GM19035 (cell line): Measurements from ENCODE around the gene TBC1D4.
A peak's percentile ranks its signal among the peaks of the same experiment; 100 is the strongest.
"Not testable (repeated sequence)": the region's sequence is repeated elsewhere in the genome, so short reads cannot be mapped to it uniquely, and the experiment has no call there.

Experiments used
- ATAC-seq: cut with Tn5 transposase; IDR thresholded peaks from one replicate; pipeline ENCODE4 v1.9.1; 2021; ENCODE audit not compliant: unreplicated experiment

Gene TBC1D4

GRCh38 chr13:75329723-75330122 is 152.2 kb downstream of the TBC1D4 start:
- ATAC-seq = no peak

GRCh38 chr13:75329097-75329496 is 152.9 kb downstream of the TBC1D4 start:
- ATAC-seq = no peak

GRCh38 chr13:75327135-75327510 is 154.8 kb downstream of the TBC1D4 start:
- ATAC-seq = no peak

GRCh38 chr13:75326173-75327134 is 155.5 kb downstream of the TBC1D4 start:
- peak; percentile 91 for ATAC-seq

DNA sequence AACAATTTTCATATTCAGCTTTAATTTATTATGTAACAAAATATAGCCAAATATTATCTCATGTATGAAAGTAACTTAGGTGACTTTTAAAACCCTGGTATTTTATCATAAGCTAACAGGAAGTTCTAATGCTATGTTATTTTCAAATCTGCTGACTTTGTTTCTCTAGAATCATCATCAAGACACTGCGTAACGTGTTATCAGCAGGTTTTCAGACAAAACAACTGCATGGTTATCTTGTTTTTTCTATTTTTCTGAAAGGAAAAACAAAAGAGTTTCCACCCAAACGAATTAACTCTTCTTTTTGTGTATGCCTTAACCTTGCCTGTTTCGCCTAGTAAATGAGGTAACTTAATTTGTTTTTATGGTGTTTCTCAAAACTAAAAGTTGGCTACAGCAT is 156.3 kb downstream of the TBC1D4 start:
- no peak for ATAC-seq

DNA sequence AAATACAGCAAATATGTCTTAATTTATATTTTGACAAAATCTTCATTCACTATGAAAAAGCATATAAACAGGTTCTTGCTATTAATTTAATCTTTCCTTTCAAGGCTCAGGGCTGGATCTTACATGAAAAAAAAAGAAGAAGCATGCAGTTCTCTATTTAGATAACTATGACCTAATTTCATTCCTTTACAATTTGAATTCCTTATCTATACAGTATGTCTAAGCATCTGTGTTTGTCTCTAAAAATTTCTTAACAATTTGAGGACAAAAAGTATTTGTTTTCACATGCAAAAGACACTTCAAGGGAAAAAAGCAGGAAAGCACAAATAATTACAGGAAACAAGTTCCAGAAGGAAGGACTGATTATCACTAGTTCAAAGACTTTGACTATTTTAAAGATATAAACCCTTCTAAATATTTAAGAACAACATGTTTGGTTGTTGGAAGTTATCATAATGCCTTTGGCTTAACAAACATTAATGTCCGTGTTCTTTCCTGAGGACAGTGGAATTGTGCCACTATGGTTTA is 157.5 kb downstream of the TBC1D4 start:
- no peak for ATAC-seq

GRCh38 chr13:75321084-75321483 is 160.9 kb downstream of the TBC1D4 start:
- no peak for ATAC-seq

DNA sequence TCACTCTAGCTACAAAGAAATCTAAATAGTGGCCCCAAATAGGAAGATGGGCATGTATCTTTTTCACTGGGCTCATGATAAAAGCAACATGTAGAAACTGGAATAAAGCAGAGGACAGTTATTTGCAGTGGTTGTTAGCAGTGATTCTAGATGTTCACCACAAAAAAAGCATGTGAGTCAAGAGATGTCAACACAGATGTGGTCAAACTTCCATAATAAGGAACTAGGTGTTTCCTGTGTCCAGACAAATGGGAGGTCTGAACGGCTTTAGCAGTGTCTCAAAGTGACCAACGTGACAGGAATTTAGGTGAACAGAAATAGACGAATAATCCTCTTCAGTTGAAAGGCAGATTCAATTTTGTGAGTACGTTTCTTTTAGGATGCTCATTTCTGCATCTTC is 162.7 kb downstream of the TBC1D4 start:
- ATAC-seq = no peak

GRCh38 chr13:75318138-75318833 is 163.7 kb downstream of the TBC1D4 start:
- ATAC-seq = no peak

DNA sequence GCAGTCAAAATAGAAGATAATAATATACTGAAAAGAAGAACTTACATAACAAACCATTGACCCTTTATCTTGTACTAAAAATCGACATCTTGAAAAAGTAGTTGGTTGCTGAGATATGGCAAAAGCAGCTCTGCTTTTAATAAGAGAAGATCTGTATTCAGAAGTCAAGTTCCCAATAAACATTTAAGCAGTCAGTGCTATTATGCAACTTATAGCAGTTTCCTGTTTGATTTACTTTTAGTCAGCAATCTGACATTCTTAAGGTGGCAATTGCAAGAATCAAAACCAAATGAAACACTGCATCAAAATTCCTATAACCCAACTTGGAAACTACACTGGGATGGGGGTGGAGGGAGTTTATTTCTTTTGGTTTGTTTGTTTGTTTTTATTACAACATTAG is 165.5 kb downstream of the TBC1D4 start:
- ATAC-seq = no peak

DNA sequence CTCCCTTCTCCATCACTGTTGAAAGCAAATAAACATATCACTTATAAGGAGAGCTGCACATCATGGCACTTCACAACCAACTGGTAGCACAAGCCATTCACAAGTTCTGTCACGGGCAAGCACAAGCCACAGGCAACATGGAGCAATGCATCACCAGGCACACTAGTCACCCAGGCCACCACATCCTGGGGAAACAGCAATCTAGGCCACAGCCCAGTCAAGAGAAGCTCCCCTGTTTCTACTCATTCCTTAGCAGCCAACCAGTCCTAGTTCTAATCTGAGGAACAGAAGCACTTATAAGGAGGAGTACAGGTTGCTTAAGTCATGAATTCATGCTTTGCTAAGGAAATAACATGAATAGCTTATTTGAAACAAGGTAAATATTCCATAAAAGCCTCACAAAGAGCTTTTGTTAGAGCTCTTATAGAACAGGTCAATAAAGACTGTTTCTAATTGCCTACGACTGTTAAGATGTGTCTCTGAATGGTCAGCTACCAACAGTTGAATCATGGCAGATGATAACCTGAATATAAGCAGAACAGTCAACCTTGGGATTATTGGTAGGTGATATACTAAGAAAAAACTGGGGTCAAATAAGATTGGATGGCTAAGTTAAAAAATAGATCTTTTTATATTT is 169.0 kb downstream of the TBC1D4 start:
- ATAC-seq = peak; percentile 40

DNA sequence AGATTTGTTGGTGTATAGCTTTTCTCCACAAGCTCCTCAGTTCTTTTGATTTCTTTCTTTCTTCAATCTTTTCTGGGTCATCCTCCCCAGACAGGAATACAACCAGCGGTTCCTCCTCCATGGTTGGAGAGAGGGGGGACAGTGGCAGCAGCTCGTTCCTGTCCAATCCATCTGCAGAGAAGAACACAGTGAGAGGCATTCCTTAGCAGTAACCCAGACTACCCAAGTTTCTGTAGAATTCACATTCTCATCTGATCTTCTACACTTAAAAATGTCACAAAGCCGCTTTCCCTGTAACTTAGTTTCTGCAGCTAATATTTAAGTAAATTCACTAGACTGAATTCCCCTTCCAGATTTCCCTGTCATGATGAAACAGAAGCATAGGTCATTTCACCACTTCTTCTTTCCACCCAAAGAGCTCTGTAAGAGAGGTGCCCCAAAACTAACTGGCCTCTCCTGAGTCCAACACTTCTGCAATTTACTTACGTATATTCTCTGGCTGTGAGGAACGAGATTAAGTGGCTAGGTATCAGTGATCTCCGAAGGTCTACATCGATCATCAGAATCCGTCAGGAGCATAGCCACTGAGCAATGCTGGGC is 171.9 kb downstream of the TBC1D4 start:
- no peak for ATAC-seq

GRCh38 chr13:75308222-75308621 is 173.7 kb downstream of the TBC1D4 start:
- ATAC-seq = peak; percentile 56

DNA sequence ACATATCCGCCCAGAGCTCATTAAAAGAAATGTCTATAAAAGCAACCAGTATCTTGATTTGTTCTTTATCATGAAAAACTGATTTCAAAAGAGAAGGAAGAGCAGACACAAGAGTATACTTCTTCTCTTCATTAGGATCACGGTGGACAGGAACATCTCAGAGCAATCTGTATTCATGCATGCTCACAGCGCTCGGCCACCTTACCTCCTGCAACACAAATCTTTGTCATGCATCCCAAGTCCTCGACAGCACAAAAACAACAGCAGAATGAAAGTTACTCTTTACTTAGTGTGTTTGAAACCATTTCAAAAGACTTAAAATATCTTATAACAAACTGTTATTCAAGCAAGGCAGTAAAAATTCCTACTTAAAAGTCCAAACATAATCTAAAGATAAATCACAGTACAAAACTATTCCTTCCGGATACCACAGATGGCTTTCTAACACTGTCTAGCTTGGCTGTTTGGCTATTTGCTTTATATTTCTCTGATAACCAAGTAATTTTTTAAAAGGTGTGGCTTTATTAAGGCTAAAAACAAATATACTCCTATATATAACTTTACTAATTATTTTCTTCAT is 174.5 kb downstream of the TBC1D4 start:
- ATAC-seq = no peak

DNA sequence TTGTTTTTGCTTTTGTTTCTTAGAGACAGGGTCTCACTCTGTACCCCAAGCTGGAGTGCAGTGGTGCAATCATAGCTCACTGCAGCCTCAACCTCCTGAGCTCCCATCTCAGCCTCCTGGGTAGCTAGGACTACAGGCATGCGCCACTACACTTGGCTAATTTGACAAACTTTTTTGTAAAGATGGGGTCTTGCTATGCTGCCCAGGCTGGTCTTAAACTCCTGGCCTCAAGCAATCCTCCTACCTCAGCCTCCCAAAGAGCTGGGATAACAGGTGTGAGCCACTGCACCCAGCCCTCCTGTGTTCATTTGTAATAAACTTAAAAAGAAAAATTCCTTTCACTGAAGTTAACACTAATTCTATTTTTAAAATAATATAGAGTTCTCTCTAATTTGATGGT is 175.0 kb downstream of the TBC1D4 start:
- not testable (repeated sequence) for ATAC-seq

DNA sequence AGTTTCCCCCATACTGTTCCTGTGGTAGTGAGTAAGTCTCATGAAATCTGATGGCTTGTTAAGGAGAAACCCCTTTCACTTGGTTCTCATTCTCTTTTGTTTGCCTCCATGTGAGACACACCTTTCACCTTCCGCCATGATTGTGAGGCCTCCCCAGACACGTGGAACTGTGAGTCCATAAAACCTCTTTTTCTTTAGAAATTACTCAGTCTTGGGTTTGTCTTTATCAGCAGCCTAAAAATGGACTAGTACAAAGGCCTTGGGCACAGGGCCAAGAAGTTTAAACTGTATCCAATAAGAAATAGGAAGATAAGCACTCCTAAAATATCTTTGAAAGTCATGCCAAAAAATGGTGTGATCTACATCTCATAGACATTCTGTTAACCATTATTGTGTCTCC is 176.9 kb downstream of the TBC1D4 start:
- no peak for ATAC-seq

- ATAC-seq = no peak
Observed at GRCh38 chr13:75303263-75303662, 178.7 kb downstream of the TBC1D4 start.

DNA sequence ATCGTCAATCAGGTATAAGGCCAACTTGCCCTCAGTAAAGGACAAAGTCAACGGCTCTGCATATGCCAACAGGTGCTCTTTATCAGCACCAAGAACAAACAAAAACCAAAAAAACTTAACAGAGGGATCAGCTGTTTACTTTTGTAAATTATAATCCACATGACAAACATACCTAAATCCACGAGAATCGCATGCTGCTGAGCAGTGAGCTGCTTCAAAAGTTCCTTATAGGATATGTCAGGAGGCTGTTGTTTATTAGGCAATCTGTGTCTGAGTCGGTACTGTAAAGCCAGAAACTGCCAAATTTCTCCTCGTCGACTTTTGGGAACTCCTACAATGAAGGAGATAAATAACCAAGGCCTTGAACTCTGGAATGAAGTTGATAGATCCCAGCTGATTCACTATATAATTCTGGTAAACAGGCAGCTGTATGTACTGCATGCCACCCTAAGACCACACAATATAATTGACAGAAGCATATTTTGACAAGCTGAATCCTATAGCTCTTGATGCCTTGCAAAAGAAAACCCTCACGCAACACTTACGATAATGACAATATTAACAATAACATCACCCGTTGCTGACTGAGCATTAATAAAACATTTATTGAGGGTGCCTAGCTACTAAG is 179.8 kb downstream of the TBC1D4 start:
- no peak for ATAC-seq

DNA sequence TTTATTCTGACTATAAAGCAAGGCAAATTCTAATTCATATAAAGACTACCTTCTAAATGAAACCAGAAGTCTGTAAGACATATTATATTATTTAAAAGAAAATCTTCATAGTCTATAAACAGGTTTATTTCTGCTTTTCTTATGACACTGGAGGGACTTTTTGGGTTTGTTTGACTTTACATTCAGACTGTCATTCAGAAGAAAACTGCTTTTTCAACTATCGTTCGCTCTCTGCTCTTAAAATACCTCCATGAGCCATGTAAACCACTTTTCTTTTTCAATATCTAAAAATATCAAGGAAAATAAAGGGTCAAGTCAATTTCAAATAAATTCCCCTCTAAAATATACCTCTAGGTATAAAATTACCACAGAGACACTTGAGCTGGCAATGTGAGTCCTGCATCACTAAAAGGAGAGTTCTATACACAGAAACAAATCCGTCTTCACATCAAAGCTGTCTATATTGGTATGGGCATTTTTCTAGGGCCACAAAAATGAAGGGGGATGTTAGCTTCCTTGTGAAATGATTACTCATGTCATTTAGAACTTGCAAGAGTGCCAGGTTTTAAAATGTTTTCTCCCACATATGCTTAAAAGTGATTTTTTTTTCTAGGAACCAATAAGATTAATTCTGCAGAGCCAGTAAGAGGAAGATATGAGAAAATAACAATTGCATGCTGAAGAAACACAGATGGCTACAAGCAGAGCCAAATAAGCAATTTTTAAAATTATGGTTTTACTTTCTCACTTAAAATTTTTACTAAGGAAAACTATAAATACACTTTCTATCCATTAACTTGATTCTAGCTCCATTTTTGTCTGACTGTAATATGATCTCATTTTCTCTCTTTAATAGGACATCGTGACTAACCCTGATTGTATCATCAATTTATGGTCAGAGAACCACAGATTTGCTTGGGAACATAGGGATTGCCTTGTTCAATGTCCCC is 181.8 kb downstream of the TBC1D4 start:
- peak; percentile 68 for ATAC-seq
